Stimulated activated CD8-positive, alpha-beta memory T cell treated with anti-CD3 and anti-CD28 coated beads, Interleukin-2, amount 100 ng/mL, for 1 hour (primary cell): ENCODE results near the gene SLC7A5.

Experiments
- DNase-seq, 2 donors: peaks; one replicate each; pipeline ENCODE4 v3.0.0-alpha.2; 2020; ENCODE audit warnings: low read depth in 2 of 2

The SLC7A5 gene

GRCh38 chr16:87846705-87847466 lies 22.4 kb downstream of the SLC7A5 start:
- no peak for DNase-seq

- DNase-seq, result no peak
These were observed 23.3 kb downstream of the SLC7A5 start for GRCh38 chr16:87845807-87846619.

- no peak for DNase-seq
These were observed 24.1 kb downstream of the SLC7A5 start for GRCh38 chr16:87845213-87845612.

- no peak for DNase-seq
These were observed 24.5 kb downstream of the SLC7A5 start for GRCh38 chr16:87844809-87845208.

- DNase-seq, result no peak
These were observed 25.1 kb downstream of the SLC7A5 start for GRCh38 chr16:87844120-87844733.

- no peak for DNase-seq
These were observed 25.6 kb downstream of the SLC7A5 start for GRCh38 chr16:87843678-87844105.

- no peak for DNase-seq
These were observed 27.0 kb downstream of the SLC7A5 start for GRCh38 chr16:87842209-87842869.

- no peak for DNase-seq
These were observed 27.7 kb downstream of the SLC7A5 start for GRCh38 chr16:87841340-87842208.

- DNase-seq, result no peak
These were observed 28.9 kb downstream of the SLC7A5 start for GRCh38 chr16:87840271-87840978.

GRCh38 chr16:87839542-87840270 lies 29.6 kb downstream of the SLC7A5 start:
- no peak for DNase-seq

GRCh38 chr16:87838643-87839541 lies 30.4 kb downstream of the SLC7A5 start:
- DNase-seq, result no peak

- no peak for DNase-seq
These were observed 31.5 kb downstream of the SLC7A5 start for GRCh38 chr16:87837627-87838289.

GRCh38 chr16:87836844-87837581 lies 32.3 kb downstream of the SLC7A5 start:
- DNase-seq, result no peak

- no peak for DNase-seq
These were observed 32.9 kb downstream of the SLC7A5 start for GRCh38 chr16:87836346-87836843.

- no peak for DNase-seq
These were observed 33.4 kb downstream of the SLC7A5 start for GRCh38 chr16:87835882-87836331.

GRCh38 chr16:87834668-87835473 lies 34.4 kb downstream of the SLC7A5 start:
- DNase-seq, result no peak
